CD14-positive monocyte (primary cell): Measurements from ENCODE around the gene SIX1. TPM values are rescaled to one million over a fixed set of nuclear protein-coding genes. Genes with fewer than 3 reads are reported as not detected.

Experiments used
- DNase-seq, 3 donors: peaks; one replicate each; pipeline ENCODE4 v3.0.0-alpha.2; 2011 to 2022
- H2AFZ ChIP-seq: 2 replicates; pipeline ENCODE4 v1.6.0; 2012; ENCODE audit warnings: mild to moderate bottlenecking, low read depth, low read length, inconsistent platforms; ENCODE audit not compliant: insufficient read depth, poor library complexity, severe bottlenecking
- H3K27ac ChIP-seq, 2 donors: 1 replicate in 1 of 2; 2 replicates in 1 of 2; pipeline ENCODE4 v1.5.1; 2012 to 2013; ENCODE audit warnings: low read length in 2 of 2, control low read depth in 1 of 2, inconsistent platforms in 1 of 2, low read depth in 1 of 2, mild to moderate bottlenecking in 1 of 2
- H3K27me3 ChIP-seq, 2 donors: one replicate each; pipeline versions ENCODE4 v1.6.0 to v1.6.1; 2011 to 2013; ENCODE audit warnings: low read length in 2 of 2; ENCODE audit not compliant: control insufficient read depth in 2 of 2, insufficient read depth in 2 of 2
- H3K36me3 ChIP-seq, 2 donors: replicated peaks in 1 of 2; 1 replicate in 1 of 2; 2 replicates in 1 of 2; pipeline versions ENCODE4 v1.5.1 to v1.6.1; 2012 to 2013; ENCODE audit warnings: low read length in 2 of 2, control low read depth in 1 of 2, inconsistent platforms in 1 of 2, mild to moderate bottlenecking in 1 of 2; ENCODE audit not compliant: insufficient read depth in 2 of 2, control insufficient read depth in 1 of 2
- H3K4me1 ChIP-seq, 2 donors: 1 replicate in 1 of 2; 2 replicates in 1 of 2; pipeline versions ENCODE4 v1.5.1 to v1.6.1; 2012 to 2013; ENCODE audit warnings: low read length in 2 of 2, control low read depth in 1 of 2, inconsistent platforms in 1 of 2, mild to moderate bottlenecking in 1 of 2, moderate library complexity in 1 of 2; ENCODE audit not compliant: insufficient read depth in 2 of 2, control insufficient read depth in 1 of 2
- H3K4me2 ChIP-seq: replicated peaks from 2 replicates; pipeline ENCODE3; 2012; ENCODE audit warnings: low read length, moderate library complexity, mild to moderate bottlenecking; ENCODE audit not compliant: poor library complexity, severe bottlenecking; ENCODE audit errors: extremely low read depth
- H3K4me3 ChIP-seq, 3 experiments: fragments of 200-600 bp in 1 of 3; sonication (generic) in 1 of 3; replicated peaks in 1 of 3; 1 replicate in 2 of 3; 2 replicates in 1 of 3; pipeline ENCODE4 v1.5.1; 2011 to 2013; ENCODE audit warnings: low read length in 3 of 3, mild to moderate bottlenecking in 3 of 3, control low read depth in 2 of 3, low read depth in 2 of 3, inconsistent platforms in 1 of 3, moderate library complexity in 1 of 3
- H3K79me2 ChIP-seq: 2 replicates; pipeline ENCODE4 v1.6.0; 2012; ENCODE audit warnings: mild to moderate bottlenecking, control low read depth, inconsistent platforms, low read length, moderate library complexity; ENCODE audit not compliant: insufficient read depth
- H3K9ac ChIP-seq: 2 replicates; pipeline ENCODE4 v1.6.0; 2017; ENCODE audit warnings: low read length, mild to moderate bottlenecking; ENCODE audit not compliant: insufficient read depth, poor library complexity, severe bottlenecking
- H3K9me3 ChIP-seq, 2 donors: replicated peaks in 1 of 2; 1 replicate in 1 of 2; 2 replicates in 1 of 2; pipeline versions ENCODE4 v1.5.1 to v1.6.1; 2012 to 2013; ENCODE audit warnings: low read length in 2 of 2, control low read depth in 1 of 2; ENCODE audit not compliant: control insufficient read depth in 1 of 2, insufficient read depth in 1 of 2
- H4K20me1 ChIP-seq: 2 replicates; pipeline ENCODE4 v1.6.0; 2012; ENCODE audit warnings: mild to moderate bottlenecking, low read length, control low read depth, moderate library complexity; ENCODE audit not compliant: insufficient read depth
- H3K27ac Mint-ChIP-seq, 7 donors: one replicate each; pipeline ENCODE4 v1.8.0; 2020; ENCODE audit warnings: mild to moderate bottlenecking in 7 of 7, mixed read lengths in 7 of 7, moderate library complexity in 6 of 7, inconsistent platforms in 2 of 7
- H3K27me3 Mint-ChIP-seq, 3 donors: one replicate each; pipeline ENCODE4 v1.8.0; 2021 to 2022; ENCODE audit warnings: low read depth in 3 of 3, mild to moderate bottlenecking in 3 of 3, mixed read lengths in 3 of 3, moderate library complexity in 3 of 3, inconsistent platforms in 1 of 3
- H3K36me3 Mint-ChIP-seq, 2 donors: one replicate each; pipeline ENCODE4 v1.8.0; 2020; ENCODE audit warnings: mixed read lengths in 2 of 2, inconsistent platforms in 1 of 2, mild to moderate bottlenecking in 1 of 2
- H3K4me1 Mint-ChIP-seq: one replicate; pipeline ENCODE4 v1.8.0; 2020; ENCODE audit warnings: mild to moderate bottlenecking, mixed read lengths
- H3K4me3 Mint-ChIP-seq, 2 donors: one replicate each; pipeline ENCODE4 v1.8.0; 2020; ENCODE audit warnings: mild to moderate bottlenecking in 2 of 2, mixed read lengths in 2 of 2, moderate library complexity in 1 of 2
- H3K9me3 Mint-ChIP-seq, 7 donors: one replicate each; pipeline ENCODE4 v1.8.0; 2020 to 2022; ENCODE audit warnings: mixed read lengths in 7 of 7, mild to moderate bottlenecking in 6 of 7, moderate library complexity in 6 of 7, inconsistent platforms in 2 of 7
- WGBS: methylation state at CpG from one replicate; pipeline ENCODE4 v1.1.5; 2013; ENCODE audit warnings: missing lambda C conversion rate; ENCODE audit not compliant: insufficient coverage; 5-methylcytosine and 5-hydroxymethylcytosine counted together
- intact Hi-C, 2 donors: fragments of 100-400 bp; cut with micrococcal nuclease; formaldehyde crosslinking; loops; one replicate each; pipeline versions ENCODE4 v1.15.0 to v1.15.1; 2023
- polyA plus RNA-seq, 3 donors: library from polyadenylated mRNA; depleted of rRNA in 1 of 3; unstranded in 2 of 3; stranded (reverse) in 1 of 3; fragments of 300-500 nt in 2 of 3; fragments of >200 nt in 1 of 3; fragmentation: Illumina TruSeq in 2 of 3; gene quantifications; 1 replicate in 2 of 3; 2 replicates in 1 of 3; pipeline ENCODE4 v1.2.3, GENCODE V29; 2012 to 2021
- TF ChIP-seq, protein P1 (sequence below): fragments of 200-600 bp; IDR thresholded peaks from one replicate; pipeline ENCODE4 v1.8.0; 2022; ENCODE audit warnings: antibody characterized with exemption, mild to moderate bottlenecking

SIX1 gene
- polyA plus RNA-seq, 3 donors, result not detected

GRCh38 chr14:60644666-60645065, 4.6 kb downstream of the SIX1 start:
- TF ChIP-seq, protein P1, sequence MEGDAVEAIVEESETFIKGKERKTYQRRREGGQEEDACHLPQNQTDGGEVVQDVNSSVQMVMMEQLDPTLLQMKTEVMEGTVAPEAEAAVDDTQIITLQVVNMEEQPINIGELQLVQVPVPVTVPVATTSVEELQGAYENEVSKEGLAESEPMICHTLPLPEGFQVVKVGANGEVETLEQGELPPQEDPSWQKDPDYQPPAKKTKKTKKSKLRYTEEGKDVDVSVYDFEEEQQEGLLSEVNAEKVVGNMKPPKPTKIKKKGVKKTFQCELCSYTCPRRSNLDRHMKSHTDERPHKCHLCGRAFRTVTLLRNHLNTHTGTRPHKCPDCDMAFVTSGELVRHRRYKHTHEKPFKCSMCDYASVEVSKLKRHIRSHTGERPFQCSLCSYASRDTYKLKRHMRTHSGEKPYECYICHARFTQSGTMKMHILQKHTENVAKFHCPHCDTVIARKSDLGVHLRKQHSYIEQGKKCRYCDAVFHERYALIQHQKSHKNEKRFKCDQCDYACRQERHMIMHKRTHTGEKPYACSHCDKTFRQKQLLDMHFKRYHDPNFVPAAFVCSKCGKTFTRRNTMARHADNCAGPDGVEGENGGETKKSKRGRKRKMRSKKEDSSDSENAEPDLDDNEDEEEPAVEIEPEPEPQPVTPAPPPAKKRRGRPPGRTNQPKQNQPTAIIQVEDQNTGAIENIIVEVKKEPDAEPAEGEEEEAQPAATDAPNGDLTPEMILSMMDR, result no peak
- Mint-ChIP-seq H3K9me3 (peaks cover 0 to 44% (median 15%) of the 10 kb centered on the region in 7 donors), H3K36me3 (peaks cover 6 to 16% of the 10 kb centered on the region in 2 donors), H3K4me3 (peak overlapping the region in 1 of 2 donors; percentile 65), H3K27ac (no peak overlapping the region), H3K27me3 (peaks cover 94 to 98% (median 96%) of the 10 kb centered on the region in 3 donors), H3K4me1 (peaks cover 38% of the 10 kb centered on the region)
- Histone ChIP-seq H3K4me1 (peaks cover 27 to 43% of the 10 kb centered on the region in 2 donors), H3K9me3 (peaks cover 3 to 54% of the 10 kb centered on the region in 2 donors), H4K20me1 (no peaks in the 10 kb centered on the region), H3K4me3 (no peak overlapping the region), H3K9ac (no peak overlapping the region), H3K36me3 (no peaks in the 10 kb centered on the region), H2AFZ (no peak overlapping the region), H3K4me2 (no peak overlapping the region), H3K79me2 (no peaks in the 10 kb centered on the region), H3K27ac (no peak overlapping the region), H3K27me3 (peaks cover 84 to 100% of the 10 kb centered on the region in 2 donors)
- intact Hi-C loops, result no loop called here
- no CpG with 5 or more reads among the region's 1 CpG for WGBS
- DNase-seq, result no peak

DNA sequence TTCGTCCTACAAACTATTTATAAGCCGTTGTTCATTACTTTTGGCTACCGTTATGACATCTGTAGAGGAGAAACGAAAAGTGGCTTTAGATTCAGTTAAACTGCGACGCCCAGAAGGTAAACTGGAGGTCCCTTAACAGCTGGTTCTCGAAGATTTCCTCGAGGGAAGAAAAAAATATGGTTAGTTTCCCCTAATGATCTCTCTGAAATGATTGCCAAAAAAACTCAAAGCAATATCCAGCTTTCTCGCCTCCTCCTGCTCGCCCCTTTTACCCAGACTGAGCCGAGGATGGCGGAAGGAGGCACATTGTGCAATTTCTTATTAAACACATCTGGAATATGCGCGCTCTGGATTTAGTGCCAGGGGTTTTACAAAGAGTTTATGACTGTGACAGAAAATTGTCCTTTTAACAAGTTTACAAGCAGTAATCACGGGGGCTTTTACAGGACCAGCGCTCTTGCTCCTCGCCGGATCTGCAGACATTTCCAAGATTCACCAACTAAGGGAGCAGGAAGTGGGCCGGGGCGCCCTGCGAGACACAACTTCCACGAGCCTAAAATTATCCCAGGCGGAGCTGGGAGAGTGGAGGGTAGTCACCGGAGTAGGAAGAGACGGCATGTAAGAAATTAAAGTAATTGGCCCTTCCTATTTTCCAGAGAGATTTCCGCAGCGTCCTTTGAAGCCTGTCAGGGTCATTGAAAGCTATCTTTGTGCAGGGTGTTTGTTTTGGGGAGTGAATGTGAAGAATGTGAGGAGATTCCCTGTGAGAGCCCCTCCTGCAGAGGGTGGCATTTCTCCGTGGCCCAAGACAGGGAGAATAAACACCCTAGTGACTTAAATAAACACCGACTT, 5.6 kb downstream of the SIX1 start:
- intact Hi-C loops, result no loop called here
- TF ChIP-seq, protein P1, result no peak
- 13% methylated on average over 7 of the region's 29 CpGs for WGBS
- no peak overlapping the region for H3K27ac Mint-ChIP-seq
- no peaks in the 10 kb centered on the region for H3K36me3 ChIP-seq
- H4K20me1 ChIP-seq, result no peaks in the 10 kb centered on the region
- H3K9ac ChIP-seq, result no peak overlapping the region
- peaks cover 22 to 34% of the 10 kb centered on the region in 2 donors for H3K4me1 ChIP-seq
- H2AFZ ChIP-seq, result no peak overlapping the region
- H3K79me2 ChIP-seq, result no peaks in the 10 kb centered on the region
- H3K4me1 Mint-ChIP-seq, result peaks cover 32% of the 10 kb centered on the region
- peaks cover 0 to 40% (median 13%) of the 10 kb centered on the region in 7 donors for H3K9me3 Mint-ChIP-seq
- no peak for DNase-seq
- H3K36me3 Mint-ChIP-seq, result peaks cover 6 to 16% of the 10 kb centered on the region in 2 donors
- no peak overlapping the region for H3K4me2 ChIP-seq
- no peak overlapping the region for H3K27ac ChIP-seq
- H3K4me3 ChIP-seq, result no peak overlapping the region
- H3K27me3 ChIP-seq, result peaks cover 85 to 100% of the 10 kb centered on the region in 2 donors
- H3K27me3 Mint-ChIP-seq, result peaks cover 95 to 98% (median 96%) of the 10 kb centered on the region in 3 donors
- H3K9me3 ChIP-seq, result peaks cover 3 to 46% of the 10 kb centered on the region in 2 donors
- H3K4me3 Mint-ChIP-seq, result peak overlapping the region in 1 of 2 donors; percentile 65
